Activated CD4-positive, alpha-beta T cell treated with anti-CD3 and anti-CD28 coated beads, Interleukin-10, Interleukin-2, amounts not matched to agents 100 ng/mL and 50 ng/mL, durations not matched to agents 16 hours and 8 hours (primary cell): ENCODE results near the gene MED20.

Source experiments
- DNase-seq: peaks from one replicate; pipeline ENCODE4 v3.0.0-alpha.2; 2020

The MED20 gene

GRCh38 chr6:41940759-41941279, 19.9 kb upstream of the MED20 start:
- peak; percentile 76 for DNase-seq

- DNase-seq, result peak; percentile 66
Measured at GRCh38 chr6:41939848-41940758, 19.2 kb upstream of the MED20 start.

DNA sequence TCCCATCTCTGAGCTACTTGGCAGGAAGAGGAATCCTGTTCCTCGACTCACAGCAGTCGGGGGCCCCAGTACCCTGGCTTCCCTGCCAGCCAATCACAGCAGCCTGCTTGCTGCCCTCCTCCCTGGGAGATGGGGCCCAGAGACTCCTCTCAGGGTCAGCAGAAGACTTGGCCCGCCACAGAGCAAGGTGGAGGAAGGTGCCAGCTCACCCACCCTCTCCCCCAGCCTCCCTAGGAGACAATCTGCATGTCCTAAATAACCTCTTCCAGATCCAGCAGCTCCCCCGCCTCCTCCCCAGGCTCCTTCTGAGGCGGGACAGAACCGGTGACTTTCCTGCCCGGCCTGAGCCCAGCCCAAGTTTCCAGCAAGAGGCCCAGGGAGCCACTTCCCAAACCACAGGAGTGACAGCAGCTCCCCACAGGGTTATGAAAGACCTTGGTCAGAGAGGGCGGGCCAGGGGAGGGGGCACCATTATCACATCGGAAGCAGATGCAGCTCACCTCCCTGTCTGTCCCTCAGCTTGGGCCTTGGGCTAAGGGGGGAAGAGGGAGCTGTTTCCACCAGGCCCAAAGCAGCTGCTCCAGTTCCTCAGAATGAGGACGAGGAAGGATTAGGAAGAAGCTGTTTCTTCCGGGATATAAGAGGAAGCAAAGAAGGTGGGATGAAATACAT, 18.4 kb upstream of the MED20 start:
- peak; percentile 75 for DNase-seq

DNA sequence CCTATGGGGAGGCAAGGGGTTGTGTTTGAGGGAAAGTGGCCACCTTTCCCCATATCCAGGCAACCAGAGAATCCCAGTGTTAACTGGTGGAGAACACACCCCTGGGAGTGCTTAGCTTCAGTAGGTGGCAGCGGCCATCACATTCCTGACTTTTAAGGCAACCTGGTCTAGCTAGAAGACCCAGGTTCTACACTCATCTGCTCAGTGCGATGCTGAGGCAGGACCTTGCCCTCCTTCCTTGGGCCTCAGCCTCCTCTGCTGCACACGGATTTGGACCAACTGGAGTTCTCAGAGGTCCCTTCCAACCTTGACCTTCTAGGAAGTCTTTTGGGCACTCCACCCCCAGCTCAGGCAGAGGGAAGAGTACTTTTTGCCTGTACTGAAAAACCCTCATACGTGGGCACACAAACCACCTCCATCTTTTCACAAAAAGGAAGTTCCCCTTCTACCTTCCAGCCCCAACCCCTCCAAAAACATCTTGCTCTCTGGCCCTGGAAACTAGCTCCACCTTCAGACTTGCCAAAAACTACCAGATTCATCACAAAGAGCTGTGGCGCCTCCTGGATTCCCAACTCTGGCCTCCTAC, 17.7 kb upstream of the MED20 start:
- DNase-seq, result no peak

GRCh38 chr6:41937861-41938574, 17.1 kb upstream of the MED20 start:
- peak; percentile 61 for DNase-seq

- no peak for DNase-seq
Measured at GRCh38 chr6:41937472-41937860, 16.5 kb upstream of the MED20 start.

- DNase-seq, result peak; percentile 95
Measured at GRCh38 chr6:41936073-41936837, 15.3 kb upstream of the MED20 start.

DNA sequence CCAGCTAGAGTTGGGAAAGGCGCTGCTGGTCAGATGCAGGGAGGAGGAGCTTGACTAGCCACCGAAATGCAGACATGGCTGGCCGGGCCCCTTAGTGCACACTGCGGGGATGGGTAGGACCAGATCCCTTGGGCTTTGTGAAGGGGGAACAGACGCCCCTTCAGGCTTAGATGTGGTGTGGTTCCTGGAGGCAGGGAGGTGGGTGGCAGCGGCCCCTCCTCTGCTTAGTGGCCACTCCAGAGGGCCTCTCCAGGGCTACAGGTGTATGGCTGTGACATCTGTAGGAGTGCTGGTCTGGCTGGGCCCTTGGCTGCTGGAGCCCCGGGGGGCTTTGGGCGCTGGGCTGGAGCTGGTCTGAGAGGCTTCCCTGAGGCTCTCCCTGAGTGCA, 14.7 kb upstream of the MED20 start:
- DNase-seq, result no peak

GRCh38 chr6:41935193-41935574, 14.2 kb upstream of the MED20 start:
- DNase-seq, result no peak

GRCh38 chr6:41934278-41935192, 13.6 kb upstream of the MED20 start:
- DNase-seq, result no peak

- DNase-seq, result no peak
Measured at GRCh38 chr6:41932378-41932777, 11.4 kb upstream of the MED20 start.

GRCh38 chr6:41931792-41932191, 10.9 kb upstream of the MED20 start:
- no peak for DNase-seq

DNA sequence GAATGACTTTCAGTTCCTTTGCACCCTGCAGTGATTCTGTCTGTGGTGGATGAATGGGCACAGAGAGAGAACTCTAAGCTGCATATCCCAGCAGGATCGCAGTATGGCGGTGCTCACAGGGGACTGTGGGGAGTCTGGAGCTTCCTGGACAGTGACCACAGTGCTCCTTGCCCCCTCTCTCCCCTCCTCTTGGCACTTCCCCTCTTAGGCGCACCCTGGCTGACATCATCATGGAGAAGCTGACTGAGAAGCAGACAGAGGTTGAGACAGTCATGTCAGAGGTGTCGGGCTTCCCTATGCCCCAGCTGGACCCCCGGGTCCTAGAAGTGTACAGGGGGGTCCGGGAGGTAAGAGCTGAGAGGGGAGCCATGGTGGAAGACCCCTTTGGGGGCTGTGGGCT, 9.0 kb upstream of the MED20 start:
- no peak for DNase-seq

- DNase-seq, result no peak
Measured at GRCh38 chr6:41927253-41927652, 6.3 kb upstream of the MED20 start.

GRCh38 chr6:41922154-41922553, 1.2 kb upstream of the MED20 start:
- no peak for DNase-seq

- no peak for DNase-seq
Measured at GRCh38 chr6:41921712-41921998, 716 bp upstream of the MED20 start.

- peak; percentile 71 for DNase-seq
Measured at GRCh38 chr6:41917528-41917927, 3.4 kb downstream of the MED20 start.

DNA sequence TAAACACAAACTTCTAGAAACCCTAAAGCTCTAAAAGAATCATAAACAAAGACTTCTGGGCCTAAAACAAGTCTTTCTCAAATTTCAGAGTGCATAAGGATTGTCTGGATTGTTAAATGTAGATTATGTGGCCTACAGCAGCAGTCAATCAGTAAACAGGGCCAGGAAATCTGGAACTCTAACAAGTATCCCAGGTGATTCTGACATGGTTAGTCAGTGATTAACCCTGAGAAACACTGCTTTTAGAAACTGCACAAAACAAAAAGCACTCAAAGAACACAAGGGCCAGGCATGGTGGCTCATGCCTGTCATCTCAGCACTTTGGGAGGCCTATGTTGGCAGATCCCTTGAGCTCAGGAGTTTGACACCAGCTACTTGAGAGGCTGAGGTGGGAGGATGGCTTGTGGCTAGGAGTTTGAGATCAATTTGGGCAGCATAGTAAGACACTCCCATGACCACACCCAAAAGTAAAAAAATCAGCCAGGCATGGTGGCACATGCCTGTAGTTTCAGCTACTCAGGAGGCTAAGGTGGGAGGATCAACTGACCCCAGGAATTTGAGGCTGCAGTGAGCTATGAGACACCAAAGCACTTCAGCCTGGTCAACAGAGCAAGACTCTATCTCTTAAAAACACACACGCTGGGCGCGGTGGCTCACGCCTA, 5.9 kb downstream of the MED20 start:
- DNase-seq, result no peak

DNA sequence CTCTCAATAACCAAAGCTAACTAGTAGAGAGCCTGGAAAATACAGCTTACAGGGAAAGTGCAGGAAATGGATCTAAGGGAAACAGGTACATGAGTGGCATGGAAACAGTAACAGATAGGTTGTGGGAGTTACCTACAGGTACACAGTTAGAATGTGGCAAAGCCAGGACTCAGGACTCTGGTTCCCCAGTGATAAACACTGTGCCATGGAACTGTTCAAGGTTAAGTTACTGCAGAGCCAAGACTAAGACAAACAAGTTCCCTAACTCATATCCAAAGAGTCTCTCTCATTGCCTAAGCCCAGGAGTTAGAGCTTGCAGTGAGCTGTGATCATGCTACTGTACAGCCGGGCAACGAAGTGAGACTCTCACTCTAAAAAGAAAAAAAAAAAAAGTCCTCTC, 6.6 kb downstream of the MED20 start:
- DNase-seq, result no peak

- DNase-seq, result no peak
Measured at GRCh38 chr6:41909727-41910126, 11.2 kb downstream of the MED20 start.
